ENCODE results near the gene SYNE4. TPM values are rescaled to one million over a fixed set of nuclear protein-coding genes. Genes with fewer than 3 reads are reported as not detected.

Gene SYNE4
- polyA plus RNA-seq, 1 experiment = 0.07 TPM

GRCh38 chr19:36031308-36031707 is 22.7 kb upstream of the SYNE4 start:
- H3K4me3 ChIP-seq (ENCODE audit: low read depth, low read length) = no peak overlapping the region
- no peak overlapping the region for H3K27ac ChIP-seq (ENCODE audit: low read depth, low read length)
- TF ChIP-seq, protein P1, sequence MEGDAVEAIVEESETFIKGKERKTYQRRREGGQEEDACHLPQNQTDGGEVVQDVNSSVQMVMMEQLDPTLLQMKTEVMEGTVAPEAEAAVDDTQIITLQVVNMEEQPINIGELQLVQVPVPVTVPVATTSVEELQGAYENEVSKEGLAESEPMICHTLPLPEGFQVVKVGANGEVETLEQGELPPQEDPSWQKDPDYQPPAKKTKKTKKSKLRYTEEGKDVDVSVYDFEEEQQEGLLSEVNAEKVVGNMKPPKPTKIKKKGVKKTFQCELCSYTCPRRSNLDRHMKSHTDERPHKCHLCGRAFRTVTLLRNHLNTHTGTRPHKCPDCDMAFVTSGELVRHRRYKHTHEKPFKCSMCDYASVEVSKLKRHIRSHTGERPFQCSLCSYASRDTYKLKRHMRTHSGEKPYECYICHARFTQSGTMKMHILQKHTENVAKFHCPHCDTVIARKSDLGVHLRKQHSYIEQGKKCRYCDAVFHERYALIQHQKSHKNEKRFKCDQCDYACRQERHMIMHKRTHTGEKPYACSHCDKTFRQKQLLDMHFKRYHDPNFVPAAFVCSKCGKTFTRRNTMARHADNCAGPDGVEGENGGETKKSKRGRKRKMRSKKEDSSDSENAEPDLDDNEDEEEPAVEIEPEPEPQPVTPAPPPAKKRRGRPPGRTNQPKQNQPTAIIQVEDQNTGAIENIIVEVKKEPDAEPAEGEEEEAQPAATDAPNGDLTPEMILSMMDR (IDR thresholded peaks at IDR 0.05; ENCODE audit: low read depth, low read length) = no peak
- POLR2A ChIA-PET = no interaction called here
- H3K27me3 ChIP-seq (ENCODE audit: control insufficient read depth, insufficient read depth, low read length) = no peaks in the 10 kb centered on the region
- no peaks in the 10 kb centered on the region; the same call in 1 of the 2 replicates for H3K9me3 ChIP-seq (ENCODE audit: control insufficient read depth, insufficient read depth, low read length)
- CTCF ChIA-PET = interaction anchor here (1.2 to 1.5 kb wide), 2 partner anchors 22 to 30 kb away, joined by 3 to 5 read pairs; partner anchors contain the start of gene THAP8
- DNase-seq (ENCODE audit: low read depth, low spot score) = no peak

- TF ChIP-seq, protein P1 (IDR thresholded peaks at IDR 0.05; ENCODE audit: low read depth, low read length) = 0 out of 2 replicates have a peak, but pooled peaks have one; percentile 11
- Histone ChIP-seq H3K27ac (ENCODE audit: low read depth, low read length) (no peak overlapping the region), H3K27me3 (ENCODE audit: control insufficient read depth, insufficient read depth, low read length) (no peaks in the 10 kb centered on the region), H3K9me3 (ENCODE audit: control insufficient read depth, insufficient read depth, low read length) (no peaks in the 10 kb centered on the region; the same call in 1 of the 2 replicates), H3K4me3 (ENCODE audit: low read depth, low read length) (no peak overlapping the region)
- CTCF ChIA-PET = interaction anchor here (1.2 to 1.5 kb wide), 3 partner anchors 23 to 30 kb away, joined by 3 to 5 read pairs (median 5); partner anchors contain the start of gene THAP8
- POLR2A ChIA-PET = interaction anchor here (0.6 kb wide), 1 partner anchor 84 kb away, joined by 3 read pairs; the partner anchor contains the start of gene POLR2I
- no peak for DNase-seq (ENCODE audit: low read depth, low spot score)
These were observed 21.9 kb upstream of the SYNE4 start for GRCh38 chr19:36030264-36031148.

- no peaks in the 10 kb centered on the region for H3K27me3 ChIP-seq (ENCODE audit: control insufficient read depth, insufficient read depth, low read length)
- ChIA-PET CTCF (no interaction called here), POLR2A (no interaction called here)
- H3K4me3 ChIP-seq (ENCODE audit: low read depth, low read length) = no peak overlapping the region
- H3K9me3 ChIP-seq (ENCODE audit: control insufficient read depth, insufficient read depth, low read length) = no peaks in the 10 kb centered on the region; the same call in 1 of the 2 replicates
- no peak overlapping the region for H3K27ac ChIP-seq (ENCODE audit: low read depth, low read length)
- TF ChIP-seq, protein P1 (IDR thresholded peaks at IDR 0.05; ENCODE audit: low read depth, low read length) = no peak
- no peak for DNase-seq (ENCODE audit: low read depth, low spot score)
These were observed 19.9 kb upstream of the SYNE4 start for GRCh38 chr19:36028313-36029041.

- no peaks in the 10 kb centered on the region for H3K27me3 ChIP-seq (ENCODE audit: control insufficient read depth, insufficient read depth, low read length)
- no peaks in the 10 kb centered on the region; the same call in 1 of the 2 replicates for H3K9me3 ChIP-seq (ENCODE audit: control insufficient read depth, insufficient read depth, low read length)
- ChIA-PET POLR2A (no interaction called here), CTCF (no interaction called here)
- H3K27ac ChIP-seq (ENCODE audit: low read depth, low read length) = no peak overlapping the region
- H3K4me3 ChIP-seq (ENCODE audit: low read depth, low read length) = no peak overlapping the region
- DNase-seq (ENCODE audit: low read depth, low spot score) = no peak
- TF ChIP-seq, protein P1 (IDR thresholded peaks at IDR 0.05; ENCODE audit: low read depth, low read length) = no peak
These were observed 19.1 kb upstream of the SYNE4 start for GRCh38 chr19:36027696-36028095.

Data from AG04450 (cell line).